ENCODE results near the gene TMEM63B. TPM values are rescaled to one million over a fixed set of nuclear protein-coding genes. Genes with fewer than 3 reads are reported as not detected.

The TMEM63B gene
- total RNA-seq, 6 experiments from 2014 or later: 30.6 to 41.0 (median 36.8) TPM

GRCh38 chr6:44169886-44170570 lies 42.7 kb downstream of the TMEM63B start:
- no peak for ATAC-seq
- Histone ChIP-seq H3K27ac (no peak overlapping the region), H3K36me3 (no peaks in the 10 kb centered on the region), H3K27me3 (no peaks in the 10 kb centered on the region), H3K4me1 (peaks cover 0 to 6% (median 0%) of the 10 kb centered on the region in 4 donors), H3K4me3 (no peak overlapping the region), H3K9me3 (no peaks in the 10 kb centered on the region)
- no peak for TF ChIP-seq POLR2A (IDR thresholded peaks at IDR 0.05)
- TF ChIP-seq CTCF (IDR thresholded peaks at IDR 0.05): no peak
- intact Hi-C loops (cut with DNase I): loop anchor here (5.0 to 10.0 kb wide), 3 partner anchors 62 to 175 kb away; partner anchors contain the start of gene SPATS1 (in 1 of the 2)
- no peak for DNase-seq
- 63% methylated on average over 5 of the region's 10 CpGs for WGBS (ENCODE audit: insufficient coverage, low coverage, low lambda C conversion rate, missing lambda C conversion rate)

GRCh38 chr6:44171899-44172546 lies 44.7 kb downstream of the TMEM63B start:
- peaks cover 0 to 6% (median 0%) of the 10 kb centered on the region in 4 donors for H3K4me1 ChIP-seq
- TF ChIP-seq CTCF (IDR thresholded peaks at IDR 0.05): no peak
- TF ChIP-seq POLR2A (IDR thresholded peaks at IDR 0.05): no peak
- no peak for ATAC-seq
- no peak for DNase-seq
- no peak overlapping the region for H3K27ac ChIP-seq
- H3K4me3 ChIP-seq: no peak overlapping the region
- no peaks in the 10 kb centered on the region for H3K36me3 ChIP-seq
- H3K27me3 ChIP-seq: no peaks in the 10 kb centered on the region
- H3K9me3 ChIP-seq: no peaks in the 10 kb centered on the region
- 60% methylated on average over 7 of the region's 12 CpGs for WGBS (ENCODE audit: insufficient coverage, low coverage, low lambda C conversion rate, missing lambda C conversion rate)
- intact Hi-C loops (cut with DNase I): loop anchor here (5.0 to 10.0 kb wide), 2 partner anchors 60 to 63 kb away; no protein-coding TSS in a partner anchor

GRCh38 chr6:44172731-44173500 lies 45.6 kb downstream of the TMEM63B start:
- 11% methylated on average over 7 of the region's 15 CpGs for WGBS (ENCODE audit: insufficient coverage, low coverage, low lambda C conversion rate, missing lambda C conversion rate)
- TF ChIP-seq CTCF (IDR thresholded peaks at IDR 0.05) (peak; percentile 91 to 95 (median 94)), POLR2A (IDR thresholded peaks at IDR 0.05) (no peak)
- ATAC-seq: peak; percentile 96 to 99 (median 98)
- peak; percentile 86 to 91 (median 89) for DNase-seq
- H3K36me3 ChIP-seq: no peaks in the 10 kb centered on the region
- H3K27ac ChIP-seq: no peak overlapping the region
- peaks cover 0 to 6% (median 0%) of the 10 kb centered on the region in 4 donors for H3K4me1 ChIP-seq
- intact Hi-C loops (cut with DNase I): loop anchor here (5.0 to 10.0 kb wide), 2 partner anchors 59 to 62 kb away; no protein-coding TSS in a partner anchor
- no peaks in the 10 kb centered on the region for H3K9me3 ChIP-seq
- H3K27me3 ChIP-seq: no peaks in the 10 kb centered on the region
- H3K4me3 ChIP-seq: no peak overlapping the region

DNA sequence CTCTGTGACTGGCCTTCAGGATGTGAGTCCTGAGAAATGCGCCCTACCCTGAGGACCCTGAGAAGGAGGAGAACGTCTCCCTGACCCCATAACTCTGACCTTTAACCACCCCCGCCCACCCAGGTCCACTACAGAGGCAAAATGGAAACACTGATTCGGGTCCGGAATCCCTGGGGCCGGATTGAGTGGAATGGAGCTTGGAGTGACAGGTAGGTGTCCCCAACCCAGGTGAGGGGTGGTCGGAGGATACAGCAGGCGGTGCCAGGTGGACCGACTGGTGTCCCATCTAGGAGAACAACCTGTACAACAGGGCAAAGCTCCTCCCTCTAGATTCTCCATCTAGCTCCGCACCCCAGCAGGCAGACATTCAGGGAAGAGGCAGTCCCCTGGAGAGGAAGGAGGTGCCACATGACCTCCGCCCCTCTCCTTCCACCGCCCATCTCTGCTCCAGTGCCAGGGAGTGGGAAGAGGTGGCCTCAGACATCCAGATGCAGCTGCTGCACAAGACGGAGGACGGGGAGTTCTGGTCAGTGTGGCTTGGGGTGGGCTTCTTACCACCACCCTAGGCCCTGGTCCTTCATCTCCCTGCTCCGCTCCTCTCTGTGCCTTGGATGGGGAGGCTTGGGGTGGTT lies 48.9 kb downstream of the TMEM63B start:
- Histone ChIP-seq H3K4me3 (no peak overlapping the region), H3K27me3 (no peaks in the 10 kb centered on the region), H3K36me3 (no peaks in the 10 kb centered on the region), H3K4me1 (peaks cover 0 to 6% (median 0%) of the 10 kb centered on the region in 4 donors), H3K9me3 (no peaks in the 10 kb centered on the region), H3K27ac (no peak overlapping the region)
- ATAC-seq (no peak), DNase-seq (no peak)
- WGBS (ENCODE audit: insufficient coverage, low coverage, low lambda C conversion rate, missing lambda C conversion rate): 81% methylated on average over 10 of the region's 15 CpGs
- intact Hi-C loops (cut with DNase I): loop anchor here in 1 of 2 donors (10.0 kb wide), 1 partner anchor 59 kb away; no protein-coding TSS in a partner anchor
- TF ChIP-seq POLR2A (IDR thresholded peaks at IDR 0.05) (no peak), CTCF (IDR thresholded peaks at IDR 0.05) (no peak)
